ENCODE results near the gene FEZ2. TPM values are rescaled to one million over a fixed set of nuclear protein-coding genes. Genes with fewer than 3 reads are reported as not detected.

FEZ2 gene
- total RNA-seq, 1 experiment from 2014 or later = 51.1 TPM

GRCh38 chr2:36626071-36626470 lies 28.1 kb upstream of the FEZ2 start:
- Histone ChIP-seq H3K9me3 (ENCODE audit: control insufficient read depth, insufficient read depth, low read depth, low read length) (peaks cover 9% of the 10 kb centered on the region; the same call in 1 of the 2 replicates), H3K36me3 (ENCODE audit: control insufficient read depth, insufficient read depth, low read length) (no peaks in the 10 kb centered on the region), H3K4me3 (ENCODE audit: low read depth in 2 of 2, low read length in 2 of 2) (no peak overlapping the region), H3K4me1 (ENCODE audit: control insufficient read depth, insufficient read depth, low read length) (no peaks in the 10 kb centered on the region), H3K27me3 (ENCODE audit: control insufficient read depth, insufficient read depth, low read length) (no peaks in the 10 kb centered on the region), H3K27ac (ENCODE audit: low read length) (no peak overlapping the region)
- TF ChIP-seq POLR2AphosphoS5 (IDR thresholded peaks at IDR 0.05; ENCODE audit: low read depth, low read length) (no peak), TCF7L2 (IDR thresholded peaks at IDR 0.05; ENCODE audit: low read depth, low read length) (no peak), SIN3A (IDR thresholded peaks at IDR 0.05; ENCODE audit: borderline replicate concordance, insufficient read depth, low read depth, low read length) (no peak)
- TF ChIP-seq, protein P1, sequence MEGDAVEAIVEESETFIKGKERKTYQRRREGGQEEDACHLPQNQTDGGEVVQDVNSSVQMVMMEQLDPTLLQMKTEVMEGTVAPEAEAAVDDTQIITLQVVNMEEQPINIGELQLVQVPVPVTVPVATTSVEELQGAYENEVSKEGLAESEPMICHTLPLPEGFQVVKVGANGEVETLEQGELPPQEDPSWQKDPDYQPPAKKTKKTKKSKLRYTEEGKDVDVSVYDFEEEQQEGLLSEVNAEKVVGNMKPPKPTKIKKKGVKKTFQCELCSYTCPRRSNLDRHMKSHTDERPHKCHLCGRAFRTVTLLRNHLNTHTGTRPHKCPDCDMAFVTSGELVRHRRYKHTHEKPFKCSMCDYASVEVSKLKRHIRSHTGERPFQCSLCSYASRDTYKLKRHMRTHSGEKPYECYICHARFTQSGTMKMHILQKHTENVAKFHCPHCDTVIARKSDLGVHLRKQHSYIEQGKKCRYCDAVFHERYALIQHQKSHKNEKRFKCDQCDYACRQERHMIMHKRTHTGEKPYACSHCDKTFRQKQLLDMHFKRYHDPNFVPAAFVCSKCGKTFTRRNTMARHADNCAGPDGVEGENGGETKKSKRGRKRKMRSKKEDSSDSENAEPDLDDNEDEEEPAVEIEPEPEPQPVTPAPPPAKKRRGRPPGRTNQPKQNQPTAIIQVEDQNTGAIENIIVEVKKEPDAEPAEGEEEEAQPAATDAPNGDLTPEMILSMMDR (IDR thresholded peaks at IDR 0.05) = no peak
- TF ChIP-seq, protein P2, sequence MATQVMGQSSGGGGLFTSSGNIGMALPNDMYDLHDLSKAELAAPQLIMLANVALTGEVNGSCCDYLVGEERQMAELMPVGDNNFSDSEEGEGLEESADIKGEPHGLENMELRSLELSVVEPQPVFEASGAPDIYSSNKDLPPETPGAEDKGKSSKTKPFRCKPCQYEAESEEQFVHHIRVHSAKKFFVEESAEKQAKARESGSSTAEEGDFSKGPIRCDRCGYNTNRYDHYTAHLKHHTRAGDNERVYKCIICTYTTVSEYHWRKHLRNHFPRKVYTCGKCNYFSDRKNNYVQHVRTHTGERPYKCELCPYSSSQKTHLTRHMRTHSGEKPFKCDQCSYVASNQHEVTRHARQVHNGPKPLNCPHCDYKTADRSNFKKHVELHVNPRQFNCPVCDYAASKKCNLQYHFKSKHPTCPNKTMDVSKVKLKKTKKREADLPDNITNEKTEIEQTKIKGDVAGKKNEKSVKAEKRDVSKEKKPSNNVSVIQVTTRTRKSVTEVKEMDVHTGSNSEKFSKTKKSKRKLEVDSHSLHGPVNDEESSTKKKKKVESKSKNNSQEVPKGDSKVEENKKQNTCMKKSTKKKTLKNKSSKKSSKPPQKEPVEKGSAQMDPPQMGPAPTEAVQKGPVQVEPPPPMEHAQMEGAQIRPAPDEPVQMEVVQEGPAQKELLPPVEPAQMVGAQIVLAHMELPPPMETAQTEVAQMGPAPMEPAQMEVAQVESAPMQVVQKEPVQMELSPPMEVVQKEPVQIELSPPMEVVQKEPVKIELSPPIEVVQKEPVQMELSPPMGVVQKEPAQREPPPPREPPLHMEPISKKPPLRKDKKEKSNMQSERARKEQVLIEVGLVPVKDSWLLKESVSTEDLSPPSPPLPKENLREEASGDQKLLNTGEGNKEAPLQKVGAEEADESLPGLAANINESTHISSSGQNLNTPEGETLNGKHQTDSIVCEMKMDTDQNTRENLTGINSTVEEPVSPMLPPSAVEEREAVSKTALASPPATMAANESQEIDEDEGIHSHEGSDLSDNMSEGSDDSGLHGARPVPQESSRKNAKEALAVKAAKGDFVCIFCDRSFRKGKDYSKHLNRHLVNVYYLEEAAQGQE (IDR thresholded peaks at IDR 0.05; ENCODE audit: insufficient read depth in 1 of 2, low read depth in 2 of 2, low read length in 1 of 2) = no peak
- BruUV-seq (replicated peaks) = no TSS peak
- DNase-seq (ENCODE audit: low read depth, low spot score) = no peak
- POLR2A ChIA-PET = no interaction called here
- no peak for ATAC-seq
- CTCF ChIA-PET = no interaction called here
- in situ Hi-C loops (cut with HindIII; ENCODE audit: low pct_unique_long_range_greater_than_20kb, low sequenced_read_pairs) = no loop called here
- intact Hi-C loops (cut with micrococcal nuclease; ENCODE audit: unreplicated experiment) = no loop called here

GRCh38 chr2:36625304-36625703 lies 27.3 kb upstream of the FEZ2 start:
- ChIA-PET CTCF (no interaction called here), POLR2A (no interaction called here)
- Histone ChIP-seq H3K27me3 (ENCODE audit: control insufficient read depth, insufficient read depth, low read length) (no peaks in the 10 kb centered on the region), H3K27ac (ENCODE audit: low read length) (no peak overlapping the region), H3K4me3 (ENCODE audit: low read depth in 2 of 2, low read length in 2 of 2) (no peak overlapping the region), H3K36me3 (ENCODE audit: control insufficient read depth, insufficient read depth, low read length) (no peaks in the 10 kb centered on the region), H3K4me1 (ENCODE audit: control insufficient read depth, insufficient read depth, low read length) (no peaks in the 10 kb centered on the region), H3K9me3 (ENCODE audit: control insufficient read depth, insufficient read depth, low read depth, low read length) (peaks cover 9% of the 10 kb centered on the region; the same call in 1 of the 2 replicates)
- no peak for ATAC-seq
- TF ChIP-seq TCF7L2 (IDR thresholded peaks at IDR 0.05; ENCODE audit: low read depth, low read length) = no peak
- TF ChIP-seq POLR2AphosphoS5 (IDR thresholded peaks at IDR 0.05; ENCODE audit: low read depth, low read length) = no peak
- no TSS peak for BruUV-seq (replicated peaks)
- in situ Hi-C loops (cut with HindIII; ENCODE audit: low pct_unique_long_range_greater_than_20kb, low sequenced_read_pairs) = no loop called here
- no peak for DNase-seq (ENCODE audit: low read depth, low spot score)
- intact Hi-C loops (cut with micrococcal nuclease; ENCODE audit: unreplicated experiment) = no loop called here

- no peak overlapping the region for H3K4me3 ChIP-seq (ENCODE audit: low read depth in 2 of 2, low read length in 2 of 2)
- intact Hi-C loops (cut with micrococcal nuclease; ENCODE audit: unreplicated experiment) (no loop called here), in situ Hi-C loops (cut with HindIII; ENCODE audit: low pct_unique_long_range_greater_than_20kb, low sequenced_read_pairs) (no loop called here)
- H3K27me3 ChIP-seq (ENCODE audit: control insufficient read depth, insufficient read depth, low read length) = no peaks in the 10 kb centered on the region
- no peaks in the 10 kb centered on the region for H3K36me3 ChIP-seq (ENCODE audit: control insufficient read depth, insufficient read depth, low read length)
- ChIA-PET POLR2A (no interaction called here), CTCF (no interaction called here)
- no peak overlapping the region for H3K27ac ChIP-seq (ENCODE audit: low read length)
- no peak for TF ChIP-seq SIN3A (IDR thresholded peaks at IDR 0.05; ENCODE audit: borderline replicate concordance, insufficient read depth, low read depth, low read length)
- no peak for TF ChIP-seq POLR2AphosphoS5 (IDR thresholded peaks at IDR 0.05; ENCODE audit: low read depth, low read length)
- no peak for TF ChIP-seq TCF7L2 (IDR thresholded peaks at IDR 0.05; ENCODE audit: low read depth, low read length)
- TF ChIP-seq, protein P1 (IDR thresholded peaks at IDR 0.05) = no peak
- TF ChIP-seq, protein P2 (IDR thresholded peaks at IDR 0.05; ENCODE audit: insufficient read depth in 1 of 2, low read depth in 2 of 2, low read length in 1 of 2) = no peak
- no peaks in the 10 kb centered on the region for H3K9me3 ChIP-seq (ENCODE audit: control insufficient read depth, insufficient read depth, low read depth, low read length)
- no TSS peak for BruUV-seq (replicated peaks)
- no peaks in the 10 kb centered on the region for H3K4me1 ChIP-seq (ENCODE audit: control insufficient read depth, insufficient read depth, low read length)
- DNase-seq (ENCODE audit: low read depth, low spot score) (no peak), ATAC-seq (no peak)
Measured at GRCh38 chr2:36620321-36620720, 22.4 kb upstream of the FEZ2 start.

Data from Panc1 (cell line).